Measurements from ENCODE around the gene RAB3GAP2.
A peak's percentile ranks its signal among the peaks of the same experiment; 100 is the strongest.
"Not testable (repeated sequence)": the region's sequence is repeated elsewhere in the genome, so short reads cannot be mapped to it uniquely, and the experiment has no call there.

The RAB3GAP2 gene

GRCh38 chr1:220235462-220235861 lies 36.8 kb downstream of the RAB3GAP2 start:
- no peaks in the 10 kb centered on the region for H3K27me3 ChIP-seq (ENCODE audit: insufficient read depth, low read length)
- H3K27ac ChIP-seq (ENCODE audit: low read depth, low read length), result no peak overlapping the region; the same call in 1 of the 2 replicates
- H3K4me1 ChIP-seq (ENCODE audit: insufficient read depth, low read length), result peaks cover 26% of the 10 kb centered on the region
- H3K4me3 ChIP-seq (ENCODE audit: low read length), result no peak overlapping the region
- H3K9me3 ChIP-seq (ENCODE audit: insufficient read depth, low read depth, low read length), result no peaks in the 10 kb centered on the region
- H3K9ac ChIP-seq (ENCODE audit: low read depth, low read length), result no peak overlapping the region
- no CpG with 5 or more reads among the region's 1 CpG for WGBS
- peaks cover 17% of the 10 kb centered on the region for H3K36me3 ChIP-seq (ENCODE audit: insufficient read depth, low read length)

GRCh38 chr1:220233927-220234326 lies 38.3 kb downstream of the RAB3GAP2 start:
- WGBS, result 96% methylated on average over 3 of the region's 3 CpGs
- Histone ChIP-seq H3K36me3 (ENCODE audit: insufficient read depth, low read length) (peaks cover 24% of the 10 kb centered on the region), H3K27ac (ENCODE audit: low read depth, low read length) (no peak overlapping the region), H3K4me1 (ENCODE audit: insufficient read depth, low read length) (peaks cover 32% of the 10 kb centered on the region), H3K9me3 (ENCODE audit: insufficient read depth, low read depth, low read length) (no peaks in the 10 kb centered on the region), H3K4me3 (ENCODE audit: low read length) (no peak overlapping the region), H3K9ac (ENCODE audit: low read depth, low read length) (no peak overlapping the region), H3K27me3 (ENCODE audit: insufficient read depth, low read length) (no peaks in the 10 kb centered on the region)

GRCh38 chr1:220229771-220230170 lies 42.5 kb downstream of the RAB3GAP2 start:
- no peak overlapping the region for H3K9ac ChIP-seq (ENCODE audit: low read depth, low read length)
- H3K27me3 ChIP-seq (ENCODE audit: insufficient read depth, low read length), result no peaks in the 10 kb centered on the region
- H3K36me3 ChIP-seq (ENCODE audit: insufficient read depth, low read length), result peaks cover 25% of the 10 kb centered on the region
- H3K9me3 ChIP-seq (ENCODE audit: insufficient read depth, low read depth, low read length), result no peaks in the 10 kb centered on the region
- H3K4me3 ChIP-seq (ENCODE audit: low read length), result no peak overlapping the region
- 91% methylated on average over 2 of the region's 2 CpGs for WGBS
- H3K4me1 ChIP-seq (ENCODE audit: insufficient read depth, low read length), result peaks cover 23% of the 10 kb centered on the region
- H3K27ac ChIP-seq (ENCODE audit: low read depth, low read length), result no peak overlapping the region

- Histone ChIP-seq H3K36me3 (ENCODE audit: insufficient read depth, low read length) (peaks cover 22% of the 10 kb centered on the region), H3K4me1 (ENCODE audit: insufficient read depth, low read length) (peaks cover 23% of the 10 kb centered on the region), H3K4me3 (ENCODE audit: low read length) (no peak overlapping the region), H3K27ac (ENCODE audit: low read depth, low read length) (no peak overlapping the region), H3K27me3 (ENCODE audit: insufficient read depth, low read length) (no peaks in the 10 kb centered on the region), H3K9ac (ENCODE audit: low read depth, low read length) (no peak overlapping the region), H3K9me3 (ENCODE audit: insufficient read depth, low read depth, low read length) (no peaks in the 10 kb centered on the region)
- 97% methylated on average over 4 of the region's 4 CpGs for WGBS
Measured at GRCh38 chr1:220227393-220227792, 44.9 kb downstream of the RAB3GAP2 start.

GRCh38 chr1:220226752-220227151 lies 45.5 kb downstream of the RAB3GAP2 start:
- Histone ChIP-seq H3K9ac (ENCODE audit: low read depth, low read length) (no peak overlapping the region), H3K27me3 (ENCODE audit: insufficient read depth, low read length) (no peaks in the 10 kb centered on the region), H3K36me3 (ENCODE audit: insufficient read depth, low read length) (peaks cover 16% of the 10 kb centered on the region; the same call in 1 of the 2 replicates), H3K27ac (ENCODE audit: low read depth, low read length) (no peak overlapping the region), H3K9me3 (ENCODE audit: insufficient read depth, low read depth, low read length) (no peaks in the 10 kb centered on the region), H3K4me3 (ENCODE audit: low read length) (no peak overlapping the region), H3K4me1 (ENCODE audit: insufficient read depth, low read length) (peaks cover 23% of the 10 kb centered on the region)
- WGBS, result 93% methylated on average over 3 of the region's 3 CpGs

- Histone ChIP-seq H3K9me3 (ENCODE audit: insufficient read depth, low read depth, low read length) (no peaks in the 10 kb centered on the region), H3K27me3 (ENCODE audit: insufficient read depth, low read length) (no peaks in the 10 kb centered on the region), H3K27ac (ENCODE audit: low read depth, low read length) (no peak overlapping the region), H3K36me3 (ENCODE audit: insufficient read depth, low read length) (peaks cover 13% of the 10 kb centered on the region; the same call in 1 of the 2 replicates), H3K9ac (ENCODE audit: low read depth, low read length) (no peak overlapping the region), H3K4me1 (ENCODE audit: insufficient read depth, low read length) (peaks cover 23% of the 10 kb centered on the region), H3K4me3 (ENCODE audit: low read length) (no peak overlapping the region)
Measured at GRCh38 chr1:220225957-220226356, 46.3 kb downstream of the RAB3GAP2 start.

- H3K27me3 ChIP-seq (ENCODE audit: insufficient read depth, low read length), result no peaks in the 10 kb centered on the region
- peaks cover 14% of the 10 kb centered on the region for H3K4me1 ChIP-seq (ENCODE audit: insufficient read depth, low read length)
- H3K36me3 ChIP-seq (ENCODE audit: insufficient read depth, low read length), result peaks cover 9% of the 10 kb centered on the region; the same call in 1 of the 2 replicates
- WGBS, result 91% methylated on average over 1 of the region's 1 CpG
- peak overlapping the region; percentile 41 for H3K27ac ChIP-seq (ENCODE audit: low read depth, low read length)
- no peak overlapping the region; the same call in 1 of the 2 replicates for H3K9ac ChIP-seq (ENCODE audit: low read depth, low read length)
- H3K9me3 ChIP-seq (ENCODE audit: insufficient read depth, low read depth, low read length), result no peaks in the 10 kb centered on the region
- H3K4me3 ChIP-seq (ENCODE audit: low read length), result no peak overlapping the region
Measured at GRCh38 chr1:220224611-220225124, 47.6 kb downstream of the RAB3GAP2 start.

- WGBS, result 96% methylated on average over 1 of the region's 2 CpGs
Measured at GRCh38 chr1:220224033-220224432, 48.2 kb downstream of the RAB3GAP2 start.

GRCh38 chr1:220222939-220223338 lies 49.3 kb downstream of the RAB3GAP2 start:
- 100% methylated on average over 3 of the region's 3 CpGs for WGBS
- H3K36me3 ChIP-seq (ENCODE audit: insufficient read depth, low read length), result 0 out of 2 replicates have a peak, but pooled peaks cover 3% of the 10 kb centered on the region
- H3K4me1 ChIP-seq (ENCODE audit: insufficient read depth, low read length), result peaks cover 22% of the 10 kb centered on the region
- no peak overlapping the region for H3K27ac ChIP-seq (ENCODE audit: low read depth, low read length)
- H3K9ac ChIP-seq (ENCODE audit: low read depth, low read length), result no peak overlapping the region
- no peaks in the 10 kb centered on the region for H3K9me3 ChIP-seq (ENCODE audit: insufficient read depth, low read depth, low read length)
- no peaks in the 10 kb centered on the region for H3K27me3 ChIP-seq (ENCODE audit: insufficient read depth, low read length)
- H3K4me3 ChIP-seq (ENCODE audit: low read length), result no peak overlapping the region

More at GRCh38 chr1:220224033-220224432, 48.2 kb downstream of the RAB3GAP2 start:
- Histone ChIP-seq H3K4me1 (ENCODE audit: insufficient read depth, low read length) (peaks cover 17% of the 10 kb centered on the region), H3K9me3 (ENCODE audit: insufficient read depth, low read depth, low read length) (no peaks in the 10 kb centered on the region), H3K27me3 (ENCODE audit: insufficient read depth, low read length) (no peaks in the 10 kb centered on the region), H3K9ac (ENCODE audit: low read depth, low read length) (no peak overlapping the region), H3K36me3 (ENCODE audit: insufficient read depth, low read length) (peaks cover 5% of the 10 kb centered on the region; the same call in 1 of the 2 replicates), H3K27ac (ENCODE audit: low read depth, low read length) (no peak overlapping the region), H3K4me3 (ENCODE audit: low read length) (no peak overlapping the region)

GRCh38 chr1:220221670-220222069 lies 50.6 kb downstream of the RAB3GAP2 start:
- Histone ChIP-seq H3K27ac (ENCODE audit: low read depth, low read length) (no peak overlapping the region), H3K9ac (ENCODE audit: low read depth, low read length) (no peak overlapping the region), H3K9me3 (ENCODE audit: insufficient read depth, low read depth, low read length) (no peaks in the 10 kb centered on the region), H3K4me3 (ENCODE audit: low read length) (no peak overlapping the region), H3K36me3 (ENCODE audit: insufficient read depth, low read length) (0 out of 2 replicates have a peak, but pooled peaks cover 3% of the 10 kb centered on the region), H3K27me3 (ENCODE audit: insufficient read depth, low read length) (no peaks in the 10 kb centered on the region), H3K4me1 (ENCODE audit: insufficient read depth, low read length) (peaks cover 20% of the 10 kb centered on the region)
- WGBS, result 100% methylated on average over 2 of the region's 3 CpGs

- Histone ChIP-seq H3K4me1 (ENCODE audit: insufficient read depth, low read length) (peaks cover 16% of the 10 kb centered on the region), H3K9ac (ENCODE audit: low read depth, low read length) (no peak overlapping the region), H3K9me3 (ENCODE audit: insufficient read depth, low read depth, low read length) (no peaks in the 10 kb centered on the region), H3K4me3 (ENCODE audit: low read length) (no peak overlapping the region), H3K27me3 (ENCODE audit: insufficient read depth, low read length) (no peaks in the 10 kb centered on the region), H3K36me3 (ENCODE audit: insufficient read depth, low read length) (0 out of 2 replicates have a peak, but pooled peaks cover 3% of the 10 kb centered on the region), H3K27ac (ENCODE audit: low read depth, low read length) (no peak overlapping the region)
- 100% methylated on average over 1 of the region's 1 CpG for WGBS
Measured at GRCh38 chr1:220221269-220221668, 51.0 kb downstream of the RAB3GAP2 start.

- not testable (repeated sequence) for H3K4me3 ChIP-seq (ENCODE audit: low read length); H3K9me3 ChIP-seq (ENCODE audit: insufficient read depth, low read depth, low read length); H3K9ac ChIP-seq (ENCODE audit: low read depth, low read length); H3K27me3 ChIP-seq (ENCODE audit: insufficient read depth, low read length); H3K36me3 ChIP-seq (ENCODE audit: insufficient read depth, low read length); H3K27ac ChIP-seq (ENCODE audit: low read depth, low read length)
- WGBS, result 88% methylated on average over 4 of the region's 4 CpGs
- H3K4me1 ChIP-seq (ENCODE audit: insufficient read depth, low read length), result peaks cover 16% of the 10 kb centered on the region
Measured at GRCh38 chr1:220220699-220221040, 51.6 kb downstream of the RAB3GAP2 start.

Measured in HUES64 (cell line).